H9 (cell line): Measurements from ENCODE around the gene LPAR3. TPM values are rescaled to one million over a fixed set of nuclear protein-coding genes. Genes with fewer than 3 reads are reported as not detected.

ENCODE experiments used
- DNase-seq: peaks from one replicate; pipeline ENCODE4 v3.0.0-alpha.2; 2017
- H2AFZ ChIP-seq: one replicate; pipeline ENCODE4 v1.6.1; 2013; ENCODE audit warnings: mild to moderate bottlenecking, low read length, control low read depth, moderate library complexity
- H2AK5ac ChIP-seq: 2 replicates; pipeline ENCODE4 v1.6.1; 2013; ENCODE audit warnings: low read length, control low read depth, mixed read lengths; ENCODE audit not compliant: insufficient read length
- H2BK120ac ChIP-seq: one replicate; pipeline ENCODE4 v1.6.1; 2013; ENCODE audit warnings: low read depth, mild to moderate bottlenecking, low read length, control low read depth, inconsistent platforms; ENCODE audit not compliant: poor library complexity, severe bottlenecking
- H2BK12ac ChIP-seq: 2 replicates; pipeline ENCODE4 v1.6.1; 2013; ENCODE audit warnings: low read length, control low read depth, mixed read lengths, low read depth; ENCODE audit not compliant: insufficient read length
- H2BK15ac ChIP-seq: 2 replicates; pipeline ENCODE4 v1.6.1; 2013; ENCODE audit warnings: low read depth, low read length, control low read depth
- H2BK20ac ChIP-seq: one replicate; pipeline ENCODE4 v1.6.1; 2013; ENCODE audit warnings: low read depth, mild to moderate bottlenecking, low read length, control low read depth, inconsistent platforms; ENCODE audit not compliant: poor library complexity, severe bottlenecking
- H2BK5ac ChIP-seq: 2 replicates; pipeline ENCODE4 v1.6.1; 2013; ENCODE audit warnings: low read length, control low read depth, mixed read lengths; ENCODE audit not compliant: insufficient read length
- H3K14ac ChIP-seq: 2 replicates; pipeline ENCODE4 v1.6.1; 2013; ENCODE audit warnings: low read length, control low read depth; ENCODE audit not compliant: insufficient read depth
- H3K18ac ChIP-seq: 2 replicates; pipeline ENCODE4 v1.6.1; 2013; ENCODE audit warnings: low read depth, mild to moderate bottlenecking, mixed read lengths, low read length, control low read depth; ENCODE audit not compliant: insufficient read length
- H3K23ac ChIP-seq: 2 replicates; pipeline ENCODE4 v1.6.1; 2013; ENCODE audit warnings: low read length, control low read depth, mixed read lengths, low read depth; ENCODE audit not compliant: insufficient read length
- H3K23me2 ChIP-seq: 2 replicates; pipeline ENCODE4 v1.6.1; 2013; ENCODE audit warnings: low read depth, mild to moderate bottlenecking, mixed read lengths, low read length, control low read depth; ENCODE audit not compliant: insufficient read length, poor library complexity, severe bottlenecking
- H3K27ac ChIP-seq: 2 replicates; pipeline ENCODE4 v1.5.1; 2013; ENCODE audit warnings: low read length, control low read depth, mixed read lengths, low read depth; ENCODE audit not compliant: insufficient read length
- H3K27me3 ChIP-seq: 2 replicates; pipeline ENCODE4 v1.6.1; 2013; ENCODE audit warnings: low read length, control low read depth, inconsistent platforms; ENCODE audit not compliant: insufficient read depth
- H3K4ac ChIP-seq: 2 replicates; pipeline ENCODE4 v1.6.1; 2013; ENCODE audit warnings: low read depth, mild to moderate bottlenecking, control low read depth, inconsistent platforms, low read length, moderate library complexity
- H3K4me1 ChIP-seq: 2 replicates; pipeline ENCODE4 v1.6.1; 2013; ENCODE audit warnings: low read length, control low read depth, inconsistent platforms; ENCODE audit not compliant: insufficient read depth
- H3K4me2 ChIP-seq: 2 replicates; pipeline ENCODE4 v1.6.1; 2013; ENCODE audit warnings: low read length, control low read depth, mixed read lengths; ENCODE audit not compliant: insufficient read length, insufficient read depth
- H3K56ac ChIP-seq: 2 replicates; pipeline ENCODE4 v1.6.1; 2013; ENCODE audit warnings: low read depth, mild to moderate bottlenecking, mixed read lengths, low read length, control low read depth; ENCODE audit not compliant: insufficient read length
- H3K79me1 ChIP-seq: 2 replicates; pipeline ENCODE4 v1.6.1; 2013; ENCODE audit warnings: low read depth, mild to moderate bottlenecking, moderate library complexity, low read length, control low read depth, inconsistent platforms; ENCODE audit not compliant: insufficient read depth, poor library complexity, severe bottlenecking
- H3K79me2 ChIP-seq: 2 replicates; pipeline ENCODE4 v1.6.1; 2013; ENCODE audit warnings: low read length, control low read depth, inconsistent platforms; ENCODE audit not compliant: insufficient read depth
- H3K9ac ChIP-seq: 2 replicates; pipeline ENCODE4 v1.6.1; 2013; ENCODE audit warnings: low read length, control low read depth, mixed read lengths; ENCODE audit not compliant: insufficient read length; ENCODE audit errors: extremely low read depth
- H3K9me3 ChIP-seq: one replicate; pipeline ENCODE4 v1.6.1; 2013; ENCODE audit warnings: low read depth, low read length, inconsistent platforms; ENCODE audit not compliant: control insufficient read depth
- H3T11ph ChIP-seq: one replicate; pipeline ENCODE4 v1.6.1; 2013; ENCODE audit warnings: mild to moderate bottlenecking, low read length, control low read depth, inconsistent platforms
- H4K20me1 ChIP-seq: one replicate; pipeline ENCODE4 v1.6.1; 2013; ENCODE audit not compliant: control insufficient read depth, insufficient read length, insufficient read depth
- H4K5ac ChIP-seq: 2 replicates; pipeline ENCODE4 v1.6.1; 2013; ENCODE audit warnings: low read depth, mild to moderate bottlenecking, mixed read lengths, low read length, control low read depth; ENCODE audit not compliant: insufficient read length
- H4K8ac ChIP-seq: replicated peaks from 2 replicates; pipeline ENCODE4 v1.6.1; 2013; ENCODE audit warnings: low read length, control low read depth, mixed read lengths, low read depth; ENCODE audit not compliant: insufficient read length
- H4K91ac ChIP-seq: 2 replicates; pipeline ENCODE4 v1.6.1; 2013; ENCODE audit warnings: low read depth, mild to moderate bottlenecking, moderate library complexity, mixed read lengths, low read length, control low read depth; ENCODE audit not compliant: insufficient read length
- H3K27ac Mint-ChIP-seq, 3 experiments: 2 replicates in 2 of 3; 3 replicates in 1 of 3; pipeline ENCODE4 v1.8.0; 2020 to 2021; ENCODE audit warnings: mixed read lengths in 3 of 3, mild to moderate bottlenecking in 1 of 3, moderate library complexity in 1 of 3
- H3K27me3 Mint-ChIP-seq: 2 replicates; pipeline ENCODE4 v1.8.0; 2021; ENCODE audit warnings: low read depth, mild to moderate bottlenecking, moderate library complexity, mixed read lengths
- H3K36me3 Mint-ChIP-seq, 3 experiments: 2 replicates in 2 of 3; 3 replicates in 1 of 3; pipeline ENCODE4 v1.8.0; 2020 to 2021; ENCODE audit warnings: low read depth in 3 of 3, mixed read lengths in 3 of 3; ENCODE audit not compliant: insufficient read depth in 1 of 3
- H3K4me1 Mint-ChIP-seq, 2 experiments: 2 replicates each; pipeline ENCODE4 v1.8.0; 2020; ENCODE audit warnings: mixed read lengths in 2 of 2
- H3K4me3 Mint-ChIP-seq, 2 experiments: 2 replicates in 1 of 2; 3 replicates in 1 of 2; pipeline ENCODE4 v1.8.0; 2020 to 2021; ENCODE audit warnings: mild to moderate bottlenecking in 2 of 2, mixed read lengths in 2 of 2, moderate library complexity in 1 of 2
- H3K9me3 Mint-ChIP-seq, 2 experiments: 2 replicates in 1 of 2; 3 replicates in 1 of 2; pipeline ENCODE4 v1.8.0; 2020; ENCODE audit warnings: mild to moderate bottlenecking in 2 of 2, mixed read lengths in 2 of 2, moderate library complexity in 1 of 2
- CTCF ChIP-seq: fragments of 200-600 bp; sonication (generic); conservative IDR thresholded peaks from 3 replicates; pipeline ENCODE4 v1.8.0; 2021; ENCODE audit warnings: antibody characterized with exemption, mild to moderate bottlenecking
- WGBS: extraction: QIAGEN DNeasy Blood & Tissue Kit; methylation state at CpG from one replicate; pipeline ENCODE4 v1.1.7; 2013; ENCODE audit warnings: missing lambda C conversion rate, low lambda C conversion rate, mixed read lengths; ENCODE audit not compliant: insufficient read length; ENCODE audit errors: extremely low coverage; 5-methylcytosine and 5-hydroxymethylcytosine counted together
- total RNA-seq: library from RNA; stranded (reverse); gene quantifications from 2 replicates; pipeline ENCODE4 v1.2.1, GENCODE V29; 2021

Gene LPAR3
- total RNA-seq, 1 experiment from 2014 or later, result 3.0 TPM

- Histone ChIP-seq H4K20me1 (no peaks in the 10 kb centered on the region), H3K9ac (no peak overlapping the region), H2BK12ac (no peak overlapping the region), H3K4me1 (no peaks in the 10 kb centered on the region), H2BK120ac (no peak overlapping the region), H4K8ac (no peak overlapping the region), H3K9me3 (no peaks in the 10 kb centered on the region), H2BK15ac (no peak overlapping the region), H2BK20ac (no peak overlapping the region), H3K14ac (no peak overlapping the region), H3K27ac (no peak overlapping the region), H2BK5ac (no peak overlapping the region), H3K4ac (no peak overlapping the region), H3K79me2 (no peaks in the 10 kb centered on the region), H4K91ac (no peak overlapping the region), H3K23ac (no peak overlapping the region), H2AK5ac (no peak overlapping the region), H3K27me3 (no peaks in the 10 kb centered on the region), H4K5ac (no peak overlapping the region), H3K23me2 (no peaks in the 10 kb centered on the region), H3K4me2 (no peak overlapping the region), H3K18ac (no peak overlapping the region), H3T11ph (no peak overlapping the region), H3K79me1 (no peaks in the 10 kb centered on the region), H2AFZ (no peak overlapping the region), H3K56ac (no peak overlapping the region)
- H3K4me3 Mint-ChIP-seq, result no peak overlapping the region
- peaks cover 0 to 17% (median 0%) of the 10 kb centered on the region in 3 experiments; a peak in 2 of 7 replicates for H3K36me3 Mint-ChIP-seq
- TF ChIP-seq CTCF, result no peak
- H3K27ac Mint-ChIP-seq, result no peak overlapping the region
- no peaks in the 10 kb centered on the region for H3K27me3 Mint-ChIP-seq
- no peak for DNase-seq
- H3K4me1 Mint-ChIP-seq, result no peaks in the 10 kb centered on the region
- no CpG with 5 or more reads among the region's 10 CpGs for WGBS
- H3K9me3 Mint-ChIP-seq, result no peaks in the 10 kb centered on the region; a peak in 1 of 5 replicates
These were observed 37.0 kb downstream of the LPAR3 start for GRCh38 chr1:84855691-84856630.
